ENCODE data around the gene SLC25A22.
A peak's percentile ranks its signal among the peaks of the same experiment; 100 is the strongest.

SLC25A22 gene

GRCh38 chr11:802018-802617 lies 4.0 kb upstream of the SLC25A22 start:
- DNase-seq, result no peak

- DNase-seq, result no peak
These were observed 3.2 kb upstream of the SLC25A22 start for GRCh38 chr11:801097-801780.

- DNase-seq, result no peak
These were observed 2.4 kb upstream of the SLC25A22 start for GRCh38 chr11:800473-800872.

GRCh38 chr11:799641-800316 lies 1.7 kb upstream of the SLC25A22 start:
- DNase-seq, result no peak

- peak; percentile 81 for DNase-seq
These were observed 587 bp downstream of the SLC25A22 start for GRCh38 chr11:797296-798092.

GRCh38 chr11:796565-797295 lies 1.4 kb downstream of the SLC25A22 start:
- DNase-seq, result no peak

GRCh38 chr11:795634-796564 lies 2.2 kb downstream of the SLC25A22 start:
- peak; percentile 90 for DNase-seq

- peak; percentile 36 for DNase-seq
These were observed 3.1 kb downstream of the SLC25A22 start for GRCh38 chr11:794766-795633.

- no peak for DNase-seq
These were observed 3.9 kb downstream of the SLC25A22 start for GRCh38 chr11:794013-794765.

- no peak for DNase-seq
These were observed 4.5 kb downstream of the SLC25A22 start for GRCh38 chr11:793556-793955.

- DNase-seq, result no peak
These were observed 5.2 kb downstream of the SLC25A22 start for GRCh38 chr11:792873-793272.

- no peak for DNase-seq
These were observed 5.6 kb downstream of the SLC25A22 start for GRCh38 chr11:792535-792821.

GRCh38 chr11:791658-792534 lies 6.2 kb downstream of the SLC25A22 start:
- no peak for DNase-seq

- no peak for DNase-seq
These were observed 7.1 kb downstream of the SLC25A22 start for GRCh38 chr11:790721-791564.

GRCh38 chr11:789943-790342 lies 8.1 kb downstream of the SLC25A22 start, which contains the start of gene CEND1:
CEND1 (minus strand) TSS chr11:790090; CDS start chr11:788576, 1,514 bp downstream.
- peak; percentile 80 for DNase-seq

- no peak for DNase-seq
These were observed 8.8 kb downstream of the SLC25A22 start for GRCh38 chr11:788953-789940.
